Caco-2 (cell line): Measurements from ENCODE around the gene PHF10. TPM values are rescaled to one million over a fixed set of nuclear protein-coding genes. Genes with fewer than 3 reads are reported as not detected.

Experiments used
- BruUV-seq: library from RNA; stranded (reverse); fragments of 400-500 nt; replicated peaks from 2 replicates; lab custom pipeline; 2021; lab: Mats Ljungman, UMichigan
- CTCF ChIA-PET: fragments of 300-600 bp; sonication (Branson Sonifier 250); formaldehyde crosslinking; loops from one replicate; lab custom pipeline; 2022; ENCODE audit warnings: antibody characterized with exemption; lab: Charles Lee
- POLR2A ChIA-PET: fragments of 300-600 bp; sonication (Branson Sonifier 250); formaldehyde crosslinking; loops from one replicate; lab custom pipeline; 2022; ENCODE audit warnings: antibody characterized with exemption; lab: Charles Lee
- DNase-seq, 2 experiments: peaks; one replicate each; pipeline versions ENCODE4 v3.0.0 to v3.0.0-alpha.2; 2020 to 2022
- H3K27me3 ChIP-seq: replicated peaks from 2 replicates; pipeline ENCODE4 v1.6.0; 2011; ENCODE audit warnings: low read length; ENCODE audit not compliant: control insufficient read depth, insufficient read depth
- H3K36me3 ChIP-seq: 2 replicates; pipeline ENCODE4 v1.5.1; 2011; ENCODE audit warnings: low read length; ENCODE audit not compliant: control insufficient read depth, insufficient read depth
- H3K4me1 ChIP-seq: fragments of 250-450 bp; sonication (Bioruptor Pico); 2 replicates; pipeline ENCODE4 v1.5.1; 2020; ENCODE audit warnings: mild to moderate bottlenecking
- H3K4me3 ChIP-seq: 2 replicates; pipeline ENCODE4 v1.5.1; 2011; ENCODE audit warnings: low read depth, mild to moderate bottlenecking, control low read depth, low read length
- H3K9me3 ChIP-seq: fragments of 250-450 bp; sonication (Bioruptor Pico); 2 replicates; pipeline ENCODE4 v1.5.1; 2020; ENCODE audit warnings: mild to moderate bottlenecking, moderate library complexity
- H3K27ac Mint-ChIP-seq: one replicate; pipeline ENCODE4 v1.8.0; 2022; ENCODE audit warnings: mixed read lengths; ENCODE audit not compliant: unreplicated experiment
- H3K27me3 Mint-ChIP-seq: one replicate; pipeline ENCODE4 v1.8.0; 2022; ENCODE audit warnings: mixed read lengths; ENCODE audit not compliant: insufficient read depth, unreplicated experiment
- H3K36me3 Mint-ChIP-seq: one replicate; pipeline ENCODE4 v1.8.0; 2022; ENCODE audit warnings: mild to moderate bottlenecking, mixed read lengths; ENCODE audit not compliant: insufficient read depth, unreplicated experiment
- H3K4me1 Mint-ChIP-seq: one replicate; pipeline ENCODE4 v1.8.0; 2022; ENCODE audit warnings: low read depth, mixed read lengths; ENCODE audit not compliant: unreplicated experiment
- H3K4me3 Mint-ChIP-seq: one replicate; pipeline ENCODE4 v1.8.0; 2022; ENCODE audit warnings: mild to moderate bottlenecking, moderate library complexity, mixed read lengths; ENCODE audit not compliant: unreplicated experiment
- H3K9me3 Mint-ChIP-seq: one replicate; pipeline ENCODE4 v1.8.0; 2022; ENCODE audit warnings: mixed read lengths; ENCODE audit not compliant: unreplicated experiment
- CTCF ChIP-seq, 2 experiments: fragments of 200-600 bp in 1 of 2; IDR thresholded peaks; 1 replicate in 1 of 2; 2 replicates in 1 of 2; pipeline versions ENCODE4 v1.5.1 to v1.8.0; 2011 to 2022; ENCODE audit warnings: antibody characterized with exemption in 1 of 2, control low read depth in 1 of 2, inconsistent platforms in 1 of 2, low read depth in 1 of 2, low read length in 1 of 2, mild to moderate bottlenecking in 1 of 2, moderate library complexity in 1 of 2; ENCODE audit not compliant: insufficient read depth in 1 of 2, severe bottlenecking in 1 of 2, unreplicated experiment in 1 of 2
- intact Hi-C: fragments of 100-400 bp; cut with micrococcal nuclease; formaldehyde crosslinking; loops from one replicate; pipeline ENCODE4 v1.10.0; 2022; ENCODE audit not compliant: unreplicated experiment
- total RNA-seq: library from RNA; stranded (reverse); gene quantifications from 2 replicates; pipeline ENCODE4 v1.2.3, GENCODE V29; 2022

Gene PHF10
- total RNA-seq, 1 experiment from 2014 or later = 75.7 TPM

GRCh38 chr6:169719117-169719516 is 5.2 kb downstream of the PHF10 start:
- Mint-ChIP-seq H3K36me3 (peaks cover 60% of the 10 kb centered on the region), H3K27me3 (no peaks in the 10 kb centered on the region), H3K27ac (no peak overlapping the region), H3K4me3 (no peak overlapping the region), H3K9me3 (no peaks in the 10 kb centered on the region), H3K4me1 (peaks cover 5% of the 10 kb centered on the region)
- CTCF ChIA-PET = no interaction called here
- 0 out of 2 replicates have a peak, but pooled peaks cover 2% of the 10 kb centered on the region for H3K36me3 ChIP-seq
- H3K9me3 ChIP-seq = no peaks in the 10 kb centered on the region
- BruUV-seq = no TSS peak
- no peak overlapping the region for H3K4me3 ChIP-seq
- TF ChIP-seq CTCF (IDR thresholded peaks at IDR 0.05; ENCODE audit: insufficient read depth in 1 of 2, low read depth in 1 of 2, low read length in 1 of 2, severe bottlenecking in 1 of 2, unreplicated experiment in 1 of 2) = no peak
- POLR2A ChIA-PET = no interaction called here
- intact Hi-C loops = no loop called here
- H3K4me1 ChIP-seq = peaks cover 16% of the 10 kb centered on the region
- no peaks in the 10 kb centered on the region for H3K27me3 ChIP-seq
- DNase-seq = no peak

- Mint-ChIP-seq H3K9me3 (no peaks in the 10 kb centered on the region), H3K36me3 (peaks cover 73% of the 10 kb centered on the region), H3K4me1 (no peaks in the 10 kb centered on the region), H3K27me3 (no peaks in the 10 kb centered on the region), H3K27ac (no peak overlapping the region), H3K4me3 (no peak overlapping the region)
- no peaks in the 10 kb centered on the region for H3K27me3 ChIP-seq
- ChIA-PET CTCF (no interaction called here), POLR2A (no interaction called here)
- no peaks in the 10 kb centered on the region for H3K9me3 ChIP-seq
- intact Hi-C loops = no loop called here
- H3K4me3 ChIP-seq = no peak overlapping the region
- DNase-seq = no peak
- no TSS peak for BruUV-seq
- peaks cover 4% of the 10 kb centered on the region; the same call in 1 of the 2 replicates for H3K4me1 ChIP-seq
- 0 out of 2 replicates have a peak, but pooled peaks cover 2% of the 10 kb centered on the region for H3K36me3 ChIP-seq
- no peak for TF ChIP-seq CTCF (IDR thresholded peaks at IDR 0.05; ENCODE audit: insufficient read depth in 1 of 2, low read depth in 1 of 2, low read length in 1 of 2, severe bottlenecking in 1 of 2, unreplicated experiment in 1 of 2)
Observed at GRCh38 chr6:169714595-169714994, 9.7 kb downstream of the PHF10 start.

GRCh38 chr6:169714178-169714577 is 10.1 kb downstream of the PHF10 start:
- no peak for TF ChIP-seq CTCF (IDR thresholded peaks at IDR 0.05; ENCODE audit: insufficient read depth in 1 of 2, low read depth in 1 of 2, low read length in 1 of 2, severe bottlenecking in 1 of 2, unreplicated experiment in 1 of 2)
- Histone ChIP-seq H3K27me3 (no peaks in the 10 kb centered on the region), H3K9me3 (no peaks in the 10 kb centered on the region), H3K4me3 (no peak overlapping the region), H3K4me1 (peaks cover 4% of the 10 kb centered on the region; the same call in 1 of the 2 replicates), H3K36me3 (0 out of 2 replicates have a peak, but pooled peaks cover 2% of the 10 kb centered on the region)
- POLR2A ChIA-PET = no interaction called here
- Mint-ChIP-seq H3K9me3 (no peaks in the 10 kb centered on the region), H3K27me3 (no peaks in the 10 kb centered on the region), H3K36me3 (peaks cover 70% of the 10 kb centered on the region), H3K4me3 (no peak overlapping the region), H3K27ac (no peak overlapping the region), H3K4me1 (no peaks in the 10 kb centered on the region)
- no TSS peak for BruUV-seq
- no peak for DNase-seq
- intact Hi-C loops = no loop called here
- CTCF ChIA-PET = no interaction called here
